ENCODE data around the gene TMEM250. TPM values are rescaled to one million over a fixed set of nuclear protein-coding genes. Genes with fewer than 3 reads are reported as not detected.
A peak's percentile ranks its signal among the peaks of the same experiment; 100 is the strongest.

Gene TMEM250
- total and polyA plus RNA-seq, 2 of the 4 experiments (the other 2 are of a cell fraction): 14.0 to 17.5 TPM

DNA sequence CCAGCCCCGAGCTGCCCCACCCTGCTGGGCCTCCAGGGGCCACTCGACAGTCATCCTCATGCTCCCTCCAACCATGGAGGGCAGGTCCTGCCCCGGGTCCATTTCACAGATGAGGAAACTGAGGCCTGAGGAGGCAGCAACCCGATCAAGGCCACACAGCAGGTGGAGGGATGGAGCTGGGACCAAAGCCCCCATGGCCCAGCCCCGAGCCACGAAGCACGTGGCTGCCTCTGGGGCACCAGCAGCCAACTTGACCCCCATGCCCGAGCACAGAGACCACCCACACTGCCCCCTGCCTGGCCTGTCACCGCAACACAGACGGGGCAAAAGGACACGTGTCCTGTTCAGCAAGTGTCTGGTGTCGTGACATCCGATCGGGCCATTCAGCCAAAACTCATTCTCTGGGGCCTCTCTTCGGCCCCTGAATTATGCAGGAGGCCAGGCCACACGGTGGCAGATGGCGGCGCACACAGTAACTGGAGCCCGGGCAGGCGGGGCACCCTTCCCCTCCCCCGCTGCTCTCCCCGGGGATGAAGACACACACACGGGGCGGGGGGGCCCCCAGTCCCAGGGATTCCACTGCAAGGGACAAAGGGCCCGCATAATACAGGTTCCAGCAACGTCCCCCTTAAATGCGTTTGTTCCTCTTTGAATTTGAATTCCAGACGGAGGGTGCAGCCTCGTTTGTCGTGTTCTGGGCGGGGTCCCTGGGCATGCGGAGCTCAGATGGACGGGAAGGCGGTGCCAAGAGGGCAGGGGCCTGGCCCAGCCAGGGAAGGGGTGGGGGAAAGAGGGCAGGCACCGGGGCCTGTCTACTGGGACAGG is 29.4 kb upstream of the TMEM250 start:
- H3K79me1 ChIP-seq (ENCODE audit: low read depth in 1 of 2, low read length in 2 of 2): no peaks in the 10 kb centered on the region
- ChIA-PET CTCF (no interaction called here), POLR2A (ENCODE audit: unreplicated experiment) (no interaction called here)
- H3K4ac ChIP-seq (ENCODE audit: low read depth, low read length): no peak overlapping the region
- no peak overlapping the region for H4K91ac ChIP-seq (ENCODE audit: insufficient read depth, low read depth, low read length)
- no peak overlapping the region for H3K4me3 ChIP-seq (ENCODE audit: insufficient read depth, low read depth, low read length)
- WGBS, 2 experiments (ENCODE audit: extremely low coverage in 2 of 2, insufficient read length in 1 of 2): 25% methylated on average over 14 of the region's 35 CpGs; no CpG with 5 or more reads in 1 of the 2 experiments
- H2BK120ac ChIP-seq (ENCODE audit: low read depth, low read length): no peak overlapping the region
- no peaks in the 10 kb centered on the region for H4K20me1 ChIP-seq (ENCODE audit: insufficient read depth, low read length)
- H3K18ac ChIP-seq (ENCODE audit: low read depth, low read length): no peak overlapping the region
- H4K5ac ChIP-seq (ENCODE audit: low read depth, low read length): no peak overlapping the region
- no peaks in the 10 kb centered on the region for H3K9me3 ChIP-seq (ENCODE audit: control insufficient read depth, insufficient read depth, low read length)
- no peak overlapping the region for H2BK20ac ChIP-seq (ENCODE audit: low read depth, low read length)
- no peak overlapping the region for H2BK15ac ChIP-seq (ENCODE audit: low read depth, low read length)
- peaks cover 48% of the 10 kb centered on the region for H3K27me3 ChIP-seq (ENCODE audit: control insufficient read depth, insufficient read depth, low read length)
- no peaks in the 10 kb centered on the region for H3K4me1 ChIP-seq (ENCODE audit: control insufficient read depth, insufficient read depth, low read length)
- no peak overlapping the region for H2AK5ac ChIP-seq (ENCODE audit: low read depth, low read length)
- intact Hi-C loops (cut with micrococcal nuclease): no loop called here
- TF ChIP-seq MAZ (IDR thresholded peaks at IDR 0.05; ENCODE audit: borderline replicate concordance, low read depth, low read length) (no peak), CEBPB (IDR thresholded peaks at IDR 0.05; ENCODE audit: low read depth, low read length) (no peak), BHLHE40 (IDR thresholded peaks at IDR 0.05; ENCODE audit: low read depth, low read length) (no peak), USF2 (IDR thresholded peaks at IDR 0.05; ENCODE audit: low read depth, low read length) (no peak), RAD21 (IDR thresholded peaks at IDR 0.05; ENCODE audit: low read length) (no peak), MAFK (IDR thresholded peaks at IDR 0.05; ENCODE audit: low read depth, low read length) (no peak), FOS (IDR thresholded peaks at IDR 0.05; ENCODE audit: low read depth, low read length) (no peak), CTCF (conservative IDR thresholded peaks at IDR 0.05; ENCODE audit: low read depth, low read length) (no peak), MXI1 (IDR thresholded peaks at IDR 0.05; ENCODE audit: borderline replicate concordance, low read depth, low read length) (no peak), RFX5 (IDR thresholded peaks at IDR 0.05; ENCODE audit: low read depth, low read length) (no peak)
- no peaks in the 10 kb centered on the region for H3K36me3 ChIP-seq (ENCODE audit: control insufficient read depth, insufficient read depth, low read length)
- no peak overlapping the region for H3K27ac ChIP-seq (ENCODE audit: insufficient read depth, low read length)
- no peak overlapping the region for H3K9ac ChIP-seq (ENCODE audit: low read depth, low read length)
- BruUV-seq (replicated peaks): no TSS peak
- ATAC-seq (ENCODE audit: low read depth) (peak; percentile 40; the same call in 1 of the 2 replicates), DNase-seq (no peak)
- dilution Hi-C loops (cut with HindIII; ENCODE audit: low sequenced_read_pairs, unreplicated experiment): no loop called here
- no peak overlapping the region for H2AFZ ChIP-seq (replicated peaks; ENCODE audit: low read length, poor library complexity)
- no peak overlapping the region for H3K56ac ChIP-seq (ENCODE audit: extremely low read depth, insufficient read depth, low read length)
- in situ Hi-C loops (cut with MboI; ENCODE audit: low sequenced_read_pairs): no loop called here
- H2AK9ac ChIP-seq (replicated peaks; ENCODE audit: low read depth, low read length, poor library complexity): no peak overlapping the region
- no peak overlapping the region for H2BK5ac ChIP-seq (ENCODE audit: low read depth, low read length, poor library complexity, severe bottlenecking)
- no peak overlapping the region for H3K23ac ChIP-seq (ENCODE audit: low read depth, low read length)
- H4K8ac ChIP-seq (ENCODE audit: low read depth in 2 of 2, low read length in 2 of 2): no peak overlapping the region
- no peak overlapping the region for H3K4me2 ChIP-seq (ENCODE audit: low read depth, low read length)
- no peaks in the 10 kb centered on the region for H3K9me1 ChIP-seq (ENCODE audit: insufficient read depth, low read length)
- H3K14ac ChIP-seq (replicated peaks; ENCODE audit: low read depth, low read length): no peak overlapping the region

Measured in IMR-90 (cell line).